Lower leg skin (tissue), 3 donors: Measurements from ENCODE around the gene CDC25C.

Experiments used
- POLR2A ChIP-seq, 2 donors: fragments of 450-650 bp; IDR thresholded peaks; one replicate each; pipeline ENCODE4 v1.6.1; 2016 to 2017; ENCODE audit warnings: antibody characterized with exemption in 2 of 2, mild to moderate bottlenecking in 1 of 2, moderate library complexity in 1 of 2
- TF ChIP-seq, protein P1 (sequence below), 3 donors: fragments of 450-650 bp; IDR thresholded peaks; one replicate each; pipeline ENCODE4 v1.5.1; 2016; ENCODE audit warnings: antibody characterized with exemption in 3 of 3, mild to moderate bottlenecking in 3 of 3, moderate library complexity in 2 of 3

DNA sequence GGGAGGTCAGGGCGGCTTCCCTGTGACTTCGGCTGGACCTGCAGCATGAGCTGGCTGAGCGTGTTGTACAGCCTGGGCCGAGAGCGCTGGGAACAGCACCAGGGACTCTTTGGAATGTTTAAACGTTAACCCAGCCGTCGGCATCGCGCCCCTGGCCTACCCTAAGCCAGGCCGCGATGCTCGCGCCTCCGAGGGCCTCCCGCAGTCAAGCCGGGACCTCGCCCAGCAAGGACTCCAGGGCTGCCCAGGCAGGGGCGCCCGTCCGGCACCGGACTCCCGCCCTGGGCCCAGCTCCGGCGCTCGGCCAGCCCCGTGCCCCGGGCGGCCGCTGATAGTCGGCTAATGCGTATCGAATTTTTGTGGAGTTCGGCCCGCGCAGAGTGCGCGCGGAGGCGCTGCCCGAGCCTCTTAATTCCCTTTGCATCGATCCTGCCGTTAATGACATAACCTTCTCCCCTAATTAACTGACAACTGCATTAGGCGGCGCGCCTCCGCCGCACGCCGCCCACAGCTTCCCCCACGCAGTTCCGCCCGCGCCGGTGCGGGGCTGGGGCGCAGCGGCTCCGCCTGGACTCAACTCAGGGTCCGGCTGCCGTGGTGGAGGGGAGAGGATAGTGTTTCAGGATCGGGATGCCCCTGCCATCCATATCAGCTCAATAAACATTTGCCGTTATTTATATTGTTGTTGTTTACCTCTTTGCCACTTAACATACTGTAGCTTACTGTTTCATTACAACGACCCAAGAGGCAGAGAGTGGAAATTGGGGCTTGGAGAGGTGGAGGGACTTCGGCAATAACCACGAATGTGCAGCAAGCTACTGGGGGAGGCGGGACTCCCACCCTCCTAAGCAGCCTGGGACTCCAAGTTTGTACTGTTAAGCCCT is 89.7 kb downstream of the CDC25C start:
- no peak for TF ChIP-seq POLR2A (IDR thresholded peaks at IDR 0.05)
- TF ChIP-seq, protein P1, sequence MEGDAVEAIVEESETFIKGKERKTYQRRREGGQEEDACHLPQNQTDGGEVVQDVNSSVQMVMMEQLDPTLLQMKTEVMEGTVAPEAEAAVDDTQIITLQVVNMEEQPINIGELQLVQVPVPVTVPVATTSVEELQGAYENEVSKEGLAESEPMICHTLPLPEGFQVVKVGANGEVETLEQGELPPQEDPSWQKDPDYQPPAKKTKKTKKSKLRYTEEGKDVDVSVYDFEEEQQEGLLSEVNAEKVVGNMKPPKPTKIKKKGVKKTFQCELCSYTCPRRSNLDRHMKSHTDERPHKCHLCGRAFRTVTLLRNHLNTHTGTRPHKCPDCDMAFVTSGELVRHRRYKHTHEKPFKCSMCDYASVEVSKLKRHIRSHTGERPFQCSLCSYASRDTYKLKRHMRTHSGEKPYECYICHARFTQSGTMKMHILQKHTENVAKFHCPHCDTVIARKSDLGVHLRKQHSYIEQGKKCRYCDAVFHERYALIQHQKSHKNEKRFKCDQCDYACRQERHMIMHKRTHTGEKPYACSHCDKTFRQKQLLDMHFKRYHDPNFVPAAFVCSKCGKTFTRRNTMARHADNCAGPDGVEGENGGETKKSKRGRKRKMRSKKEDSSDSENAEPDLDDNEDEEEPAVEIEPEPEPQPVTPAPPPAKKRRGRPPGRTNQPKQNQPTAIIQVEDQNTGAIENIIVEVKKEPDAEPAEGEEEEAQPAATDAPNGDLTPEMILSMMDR (IDR thresholded peaks at IDR 0.05), result no peak
